GM18867 (cell line): ENCODE data around the gene C1QTNF5.

Experiments used
- ATAC-seq: cut with Tn5 transposase; IDR thresholded peaks from one replicate; pipeline ENCODE4 v1.9.1; 2021; ENCODE audit warnings: mild to moderate bottlenecking, moderate library complexity; ENCODE audit not compliant: unreplicated experiment

Gene C1QTNF5

GRCh38 chr11:119318240-119319135 is 22.2 kb downstream of the C1QTNF5 start:
- ATAC-seq: no peak

- no peak for ATAC-seq
Observed at GRCh38 chr11:119317592-119318239, 23.0 kb downstream of the C1QTNF5 start.

GRCh38 chr11:119316729-119317591 is 23.7 kb downstream of the C1QTNF5 start, which contains the start of gene MCAM:
MCAM (minus strand) TSS chr11:119317130; CDS start chr11:119317101, 29 bp downstream.
- no peak for ATAC-seq

- no peak for ATAC-seq
Observed at GRCh38 chr11:119316016-119316728, 24.5 kb downstream of the C1QTNF5 start.

GRCh38 chr11:119315131-119316015 is 25.3 kb downstream of the C1QTNF5 start:
- ATAC-seq: no peak

GRCh38 chr11:119314726-119315125 is 26.0 kb downstream of the C1QTNF5 start:
- no peak for ATAC-seq

GRCh38 chr11:119310682-119311052 is 30.0 kb downstream of the C1QTNF5 start:
- ATAC-seq: no peak

- ATAC-seq: no peak
Observed at GRCh38 chr11:119309953-119310681, 30.6 kb downstream of the C1QTNF5 start.

GRCh38 chr11:119309411-119309810 is 31.3 kb downstream of the C1QTNF5 start:
- ATAC-seq: no peak

- ATAC-seq: no peak
Observed at GRCh38 chr11:119307974-119308373, 32.7 kb downstream of the C1QTNF5 start.

GRCh38 chr11:119307219-119307618 is 33.5 kb downstream of the C1QTNF5 start:
- ATAC-seq: no peak

- no peak for ATAC-seq
Observed at GRCh38 chr11:119306373-119306890, 34.3 kb downstream of the C1QTNF5 start.

- no peak for ATAC-seq
Observed at GRCh38 chr11:119305556-119306372, 34.9 kb downstream of the C1QTNF5 start.

GRCh38 chr11:119303227-119303718 is 37.4 kb downstream of the C1QTNF5 start:
- ATAC-seq: no peak

- ATAC-seq: no peak
Observed at GRCh38 chr11:119300198-119300964, 40.3 kb downstream of the C1QTNF5 start.

GRCh38 chr11:119299416-119299815 is 41.3 kb downstream of the C1QTNF5 start:
- ATAC-seq: no peak

- ATAC-seq: no peak
Observed at GRCh38 chr11:119298726-119299125, 42.0 kb downstream of the C1QTNF5 start.
